HG03139 (cell line): ENCODE data around the gene NFAM1.

Experiments
- ATAC-seq: cut with Tn5 transposase; IDR thresholded peaks from one replicate; pipeline ENCODE4 v1.9.1; 2021; ENCODE audit not compliant: unreplicated experiment

The NFAM1 gene

DNA sequence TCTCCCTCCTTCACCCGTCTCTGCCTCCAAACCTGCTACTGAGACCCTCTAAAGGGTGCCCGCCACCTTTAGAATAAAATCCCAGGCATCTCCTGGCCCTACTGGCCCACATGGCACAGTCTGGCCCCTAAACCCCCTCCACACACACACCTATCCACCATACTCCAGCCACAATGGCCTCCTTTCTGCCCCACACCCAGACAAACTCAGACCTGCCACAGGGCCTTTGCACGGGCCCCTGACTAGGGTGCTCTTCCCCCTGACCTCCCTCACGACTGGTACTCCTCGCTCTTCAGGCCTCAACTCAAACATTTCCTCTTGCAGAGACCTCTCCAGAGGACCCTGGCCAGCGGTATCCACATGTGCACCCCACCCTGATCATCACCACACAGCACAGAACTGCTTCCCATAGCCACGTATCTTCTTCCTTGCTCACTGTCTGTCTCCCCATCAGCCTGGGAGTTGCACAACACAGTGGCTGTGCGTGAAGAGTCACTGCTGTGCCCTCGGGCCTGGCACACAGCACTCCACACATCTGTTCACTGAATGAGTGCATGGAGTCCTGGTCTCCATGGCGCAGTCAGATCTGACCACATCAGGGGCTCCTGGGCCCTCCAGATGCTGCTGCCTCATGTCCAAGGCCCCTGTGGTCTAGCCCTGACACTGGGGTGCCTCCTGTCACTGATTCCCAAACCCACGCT lies 95.5 kb downstream of the NFAM1 start:
- ATAC-seq = no peak

- no peak for ATAC-seq
These were observed 96.3 kb downstream of the NFAM1 start for GRCh38 chr22:42335839-42336378.

DNA sequence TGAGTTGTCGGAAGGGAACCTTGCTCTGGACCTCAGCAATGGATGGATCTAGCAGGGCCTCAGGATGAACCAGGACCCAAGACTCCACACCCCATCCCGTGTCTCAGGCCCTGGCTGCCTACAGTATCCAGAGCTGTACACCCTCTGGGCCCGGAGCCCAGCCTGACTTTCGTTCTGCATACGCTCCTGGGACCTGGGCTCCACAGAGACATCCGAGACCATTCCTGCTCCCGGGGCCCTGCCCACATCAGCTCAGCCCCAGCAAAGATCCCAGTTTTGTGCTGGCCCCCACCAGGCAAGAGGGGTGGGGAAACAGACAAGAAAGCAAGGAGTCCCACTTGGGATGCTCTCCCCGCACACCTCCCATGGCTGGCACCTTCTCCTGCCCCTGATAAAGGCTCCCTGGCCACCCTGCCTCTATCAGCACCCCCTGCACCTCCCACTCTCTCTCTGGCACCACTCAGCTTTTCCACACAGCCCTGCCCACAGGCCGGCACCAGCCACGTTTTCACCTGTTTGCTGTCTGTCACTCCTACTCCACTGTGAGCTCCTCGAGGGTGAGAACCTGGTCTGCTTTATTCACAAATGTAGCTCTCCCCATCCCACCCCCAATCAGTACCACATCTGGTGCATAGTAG lies 97.2 kb downstream of the NFAM1 start:
- ATAC-seq = no peak

DNA sequence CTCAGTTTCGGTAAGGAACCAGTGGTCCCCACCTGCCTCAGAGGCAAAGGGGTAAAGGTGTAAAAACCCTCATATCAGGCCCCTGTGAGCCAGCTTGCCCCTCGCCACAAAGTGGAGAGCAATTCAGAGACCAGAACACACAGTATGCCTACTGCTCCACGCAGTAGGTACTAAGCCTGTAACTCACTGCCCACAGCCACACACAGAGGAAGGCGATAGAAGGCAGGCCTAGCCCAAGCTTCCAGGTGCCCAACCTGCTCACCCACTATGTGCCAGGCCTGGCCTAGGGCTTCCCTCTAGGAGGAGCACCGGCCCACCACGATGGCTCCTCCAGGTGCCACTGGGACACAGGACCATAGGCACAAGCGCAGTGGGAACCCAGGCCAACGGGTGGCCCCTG lies 98.7 kb downstream of the NFAM1 start:
- no peak for ATAC-seq

DNA sequence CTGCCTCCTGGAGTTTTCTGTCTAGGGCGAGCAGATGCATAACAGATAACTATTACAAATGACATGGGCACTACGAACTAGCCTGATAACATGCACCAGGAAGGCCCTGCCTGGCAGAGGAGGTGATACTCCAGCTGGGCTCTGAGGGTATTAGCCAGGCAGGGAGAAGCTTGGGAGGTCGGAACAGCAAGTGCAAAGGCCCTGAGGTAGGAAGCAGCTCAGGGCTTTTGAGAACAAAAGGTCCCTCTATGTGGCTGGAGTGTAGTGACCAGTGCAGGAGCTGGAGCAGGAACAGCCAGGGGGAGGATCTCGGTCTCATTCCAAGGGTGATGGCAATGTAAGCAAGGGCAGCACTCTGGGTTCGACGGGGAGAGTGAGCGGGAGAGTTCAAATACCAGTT lies 100.1 kb downstream of the NFAM1 start:
- no peak for ATAC-seq

DNA sequence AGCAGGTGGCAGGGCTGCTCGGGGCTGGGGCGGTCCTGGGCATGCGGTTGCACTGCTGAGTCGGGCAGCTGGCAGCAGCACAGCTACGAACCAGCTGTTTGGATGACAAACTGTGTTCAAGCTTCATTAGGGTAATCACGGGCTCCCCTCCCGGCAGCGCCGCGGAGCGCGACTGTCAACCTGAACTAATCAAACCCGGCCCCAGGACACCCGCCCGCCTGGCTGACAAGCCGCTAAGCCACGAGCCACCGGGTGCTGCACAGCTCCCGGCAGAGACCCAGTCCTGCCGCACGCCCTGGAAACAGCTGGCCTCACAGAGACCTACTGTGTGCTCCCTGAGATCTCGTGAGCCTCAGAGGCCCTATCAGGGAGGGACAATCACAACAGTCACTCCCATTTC lies 101.2 kb downstream of the NFAM1 start:
- no peak for ATAC-seq
